Panc1 (cell line): ENCODE results near the gene SGSM1. TPM values are rescaled to one million over a fixed set of nuclear protein-coding genes. Genes with fewer than 3 reads are reported as not detected.

Experiments
- ATAC-seq: fragments of 200-7000 bp; cut with Tn5 transposase; 2 replicates; pipeline ENCODE4 v1.9.1; 2020; ENCODE audit warnings: mild to moderate bottlenecking, moderate library complexity
- BruUV-seq: library from RNA; stranded (reverse); fragments of 400-500 nt; replicated peaks from 2 replicates; lab custom pipeline; 2021; lab: Mats Ljungman, UMichigan
- CTCF ChIA-PET: fragments of 300-600 bp; sonication (Branson Sonifier 250); formaldehyde crosslinking; loops from one replicate; lab custom pipeline; 2022; ENCODE audit warnings: antibody characterized with exemption; lab: Charles Lee
- POLR2A ChIA-PET: fragments of 300-600 bp; sonication (Branson Sonifier 250); formaldehyde crosslinking; loops from one replicate; lab custom pipeline; 2022; ENCODE audit warnings: antibody characterized with exemption; lab: Charles Lee
- DNase-seq: peaks from one replicate; pipeline ENCODE4 v3.0.0-alpha.2; 2010; ENCODE audit warnings: low read depth, low spot score
- H3K27ac ChIP-seq: 2 replicates; pipeline ENCODE4 v1.5.1; 2011; ENCODE audit warnings: mild to moderate bottlenecking, low read length, inconsistent platforms
- H3K27me3 ChIP-seq: fragments of 200-500 bp; sonication (Bioruptor generic); 2 replicates; pipeline ENCODE4 v1.6.0; 2014; ENCODE audit warnings: low read length, inconsistent platforms; ENCODE audit not compliant: control insufficient read depth, insufficient read depth
- H3K36me3 ChIP-seq: fragments of 200-500 bp; sonication (Bioruptor generic); 2 replicates; pipeline ENCODE4 v1.5.1; 2014; ENCODE audit warnings: inconsistent platforms, mild to moderate bottlenecking, low read length, moderate library complexity; ENCODE audit not compliant: control insufficient read depth, insufficient read depth
- H3K4me1 ChIP-seq: 2 replicates; pipeline ENCODE4 v1.5.1; 2011; ENCODE audit warnings: inconsistent platforms, mild to moderate bottlenecking, low read length, moderate library complexity; ENCODE audit not compliant: control insufficient read depth, insufficient read depth
- H3K4me3 ChIP-seq, 2 experiments: 2 replicates each; pipeline ENCODE4 v1.5.1; 2011 to 2012; ENCODE audit warnings: low read depth in 2 of 2, low read length in 2 of 2, mild to moderate bottlenecking in 2 of 2, inconsistent platforms in 1 of 2, moderate library complexity in 1 of 2
- H3K9me3 ChIP-seq: fragments of 200-500 bp; sonication (Bioruptor generic); 2 replicates; pipeline ENCODE4 v1.5.1; 2014; ENCODE audit warnings: low read depth, mild to moderate bottlenecking, inconsistent platforms, low read length, moderate library complexity; ENCODE audit not compliant: control insufficient read depth, insufficient read depth
- CTCF ChIP-seq: fragments of 450-650 bp; IDR thresholded peaks from 2 replicates; pipeline ENCODE4 v1.5.1; 2017; ENCODE audit warnings: mild to moderate bottlenecking
- POLR2AphosphoS5 ChIP-seq: IDR thresholded peaks from 2 replicates; pipeline ENCODE4 v1.6.1; 2012; ENCODE audit warnings: mild to moderate bottlenecking, low read depth, low read length, moderate library complexity
- REST ChIP-seq, 2 experiments: IDR thresholded peaks; 2 replicates each; pipeline ENCODE4 v1.6.1; 2011 to 2012; ENCODE audit warnings: low read depth in 2 of 2, control low read depth in 1 of 2, low read length in 1 of 2, mild to moderate bottlenecking in 1 of 2, moderate library complexity in 1 of 2; ENCODE audit not compliant: insufficient read depth in 1 of 2
- SIN3A ChIP-seq: IDR thresholded peaks from 2 replicates; pipeline ENCODE4 v1.6.1; 2012; ENCODE audit warnings: low read depth, mild to moderate bottlenecking, low read length, moderate library complexity, borderline replicate concordance; ENCODE audit not compliant: insufficient read depth
- TCF7L2 ChIP-seq: IDR thresholded peaks from 2 replicates; pipeline ENCODE4 v1.6.1; 2011; ENCODE audit warnings: mild to moderate bottlenecking, low read depth, low read length, inconsistent platforms
- in situ Hi-C: cut with HindIII; loops from 2 replicates; pipeline ENCODE4 v1.10.0; 2016; ENCODE audit warnings: low sequenced_read_pairs, low pct_unique_long_range_greater_than_20kb
- intact Hi-C: fragments of 100-400 bp; cut with micrococcal nuclease; formaldehyde crosslinking; loops from one replicate; pipeline ENCODE4 v1.10.0; 2022; ENCODE audit not compliant: unreplicated experiment
- total RNA-seq: library from RNA; stranded (reverse); gene quantifications from one replicate; pipeline ENCODE4 v1.2.1, GENCODE V29; 2021; ENCODE audit not compliant: unreplicated experiment

The SGSM1 gene
- total RNA-seq, 1 experiment from 2014 or later, result 1.6 TPM

- DNase-seq (no peak), ATAC-seq (no peak)
- ChIA-PET POLR2A (no interaction called here), CTCF (no interaction called here)
- H3K9me3 ChIP-seq, result no peaks in the 10 kb centered on the region
- intact Hi-C loops (no loop called here), in situ Hi-C loops (no loop called here)
- TF ChIP-seq TCF7L2 (no peak), POLR2AphosphoS5 (no peak), CTCF (no peak), REST (IDR thresholded peaks at IDR 0.05; ENCODE audit: insufficient read depth in 1 of 2, low read depth in 2 of 2, low read length in 1 of 2) (no peak), SIN3A (no peak)
- BruUV-seq, result no TSS peak
- H3K27ac ChIP-seq, result no peak overlapping the region
- no peaks in the 10 kb centered on the region for H3K4me1 ChIP-seq
- H3K27me3 ChIP-seq, result no peaks in the 10 kb centered on the region
- no peak overlapping the region for H3K4me3 ChIP-seq
- no peaks in the 10 kb centered on the region for H3K36me3 ChIP-seq
Measured at GRCh38 chr22:24765166-24765565, 40.8 kb upstream of the SGSM1 start.

- POLR2A ChIA-PET, result no interaction called here
- intact Hi-C loops (loop anchor here (2.0 kb wide), 1 partner anchor 66 kb away; no protein-coding TSS in a partner anchor), in situ Hi-C loops (no loop called here)
- CTCF ChIA-PET, result interaction anchor here (0.6 to 1.0 kb wide), 3 partner anchors 12 to 192 kb away, joined by 3 to 4 read pairs (median 3); no protein-coding TSS in a partner anchor
- no TSS peak for BruUV-seq
- TF ChIP-seq POLR2AphosphoS5, result no peak
- TF ChIP-seq CTCF, result peak; percentile 77
- Histone ChIP-seq H3K27me3 (no peaks in the 10 kb centered on the region), H3K9me3 (no peaks in the 10 kb centered on the region), H3K27ac (no peak overlapping the region), H3K36me3 (no peaks in the 10 kb centered on the region), H3K4me3 (no peak overlapping the region), H3K4me1 (no peaks in the 10 kb centered on the region)
- DNase-seq (no peak), ATAC-seq (peak; percentile 98)
Measured at GRCh38 chr22:24768537-24769374, 37.3 kb upstream of the SGSM1 start.
